Limb (tissue), 2 donors: ENCODE data around the gene CHKB.
"Not testable (repeated sequence)": the region's sequence is repeated elsewhere in the genome, so short reads cannot be mapped to it uniquely, and the experiment has no call there.

ENCODE experiments used
- DNase-seq, 2 donors: peaks; one replicate each; pipeline ENCODE4 v3.0.0-alpha.2; 2016; ENCODE audit errors: extremely low spot score in 2 of 2

Gene CHKB

DNA sequence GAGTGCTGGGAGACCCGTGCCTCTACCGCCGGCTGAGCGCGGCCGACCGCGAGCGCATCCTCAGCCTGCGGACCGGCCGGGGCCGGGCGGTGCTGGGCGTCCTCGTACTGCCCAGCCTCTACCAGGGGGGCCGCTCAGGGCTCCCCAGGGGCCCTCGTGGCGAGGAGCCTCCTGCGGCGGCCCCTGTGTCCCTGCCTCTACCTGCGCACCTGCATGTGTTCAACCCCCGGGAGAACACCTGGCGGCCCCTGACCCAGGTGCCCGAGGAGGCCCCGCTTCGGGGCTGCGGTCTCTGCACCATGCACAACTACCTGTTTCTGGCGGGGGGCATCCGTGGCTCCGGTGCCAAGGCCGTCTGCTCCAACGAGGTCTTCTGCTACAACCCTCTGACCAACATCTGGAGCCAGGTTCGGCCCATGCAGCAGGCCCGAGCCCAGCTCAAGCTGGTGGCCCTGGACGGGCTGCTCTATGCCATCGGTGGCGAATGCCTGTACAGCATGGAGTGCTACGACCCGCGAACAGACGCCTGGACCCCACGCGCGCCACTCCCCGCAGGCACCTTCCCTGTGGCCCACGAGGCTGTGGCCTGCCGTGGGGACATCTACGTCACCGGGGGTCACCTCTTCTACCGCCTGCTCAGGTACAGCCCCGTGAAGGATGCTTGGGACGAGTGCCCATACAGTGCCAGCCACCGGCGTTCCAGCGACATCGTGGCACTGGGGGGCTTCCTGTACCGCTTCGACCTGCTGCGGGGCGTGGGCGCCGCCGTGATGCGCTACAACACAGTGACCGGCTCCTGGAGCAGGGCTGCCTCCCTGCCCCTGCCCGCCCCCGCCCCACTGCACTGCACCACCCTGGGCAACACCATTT lies 33.5 kb downstream of the CHKB start:
- DNase-seq: no peak

DNA sequence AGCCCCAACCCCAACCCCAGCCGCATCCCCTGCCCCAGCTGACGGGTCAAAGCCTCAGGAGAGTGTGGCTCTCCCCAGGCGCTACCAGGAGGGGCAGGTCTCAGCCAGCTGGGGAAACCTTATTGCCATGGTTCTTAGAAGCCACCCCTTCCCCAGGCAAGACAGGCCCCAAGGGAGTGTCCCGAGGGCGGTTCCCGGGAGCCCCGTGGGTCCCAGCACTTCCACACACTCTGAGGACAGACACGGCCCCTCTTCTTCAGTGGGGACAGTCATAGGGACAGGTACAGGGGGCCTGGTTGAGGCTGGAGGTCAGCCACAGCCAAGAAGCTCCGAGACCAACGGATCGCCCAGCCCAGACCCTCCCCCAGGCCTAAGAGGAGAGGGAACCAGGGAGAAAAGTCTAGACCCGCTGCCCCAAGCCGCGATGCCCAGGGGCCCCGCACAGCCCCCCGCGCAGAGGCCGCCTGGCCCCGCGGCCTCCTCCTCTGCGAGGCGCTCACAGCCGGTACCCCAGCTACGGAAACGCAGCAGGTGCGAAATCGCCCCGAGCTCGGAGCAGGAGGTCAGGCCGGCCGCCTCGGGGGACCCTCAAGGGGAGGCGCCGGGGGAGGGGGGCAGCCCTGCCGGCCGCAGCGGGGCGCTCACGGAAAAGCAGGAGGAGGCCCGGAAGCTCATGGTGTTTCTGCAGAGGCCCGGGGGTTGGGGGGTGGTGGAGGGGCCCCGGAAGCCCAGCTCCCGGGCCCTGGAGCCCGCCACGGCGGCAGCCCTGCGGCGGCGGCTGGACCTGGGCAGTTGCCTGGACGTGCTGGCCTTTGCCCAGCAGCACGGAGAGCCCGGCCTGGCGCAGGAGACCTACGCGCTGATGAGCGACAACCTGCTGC lies 34.4 kb downstream of the CHKB start:
- DNase-seq: no peak

DNA sequence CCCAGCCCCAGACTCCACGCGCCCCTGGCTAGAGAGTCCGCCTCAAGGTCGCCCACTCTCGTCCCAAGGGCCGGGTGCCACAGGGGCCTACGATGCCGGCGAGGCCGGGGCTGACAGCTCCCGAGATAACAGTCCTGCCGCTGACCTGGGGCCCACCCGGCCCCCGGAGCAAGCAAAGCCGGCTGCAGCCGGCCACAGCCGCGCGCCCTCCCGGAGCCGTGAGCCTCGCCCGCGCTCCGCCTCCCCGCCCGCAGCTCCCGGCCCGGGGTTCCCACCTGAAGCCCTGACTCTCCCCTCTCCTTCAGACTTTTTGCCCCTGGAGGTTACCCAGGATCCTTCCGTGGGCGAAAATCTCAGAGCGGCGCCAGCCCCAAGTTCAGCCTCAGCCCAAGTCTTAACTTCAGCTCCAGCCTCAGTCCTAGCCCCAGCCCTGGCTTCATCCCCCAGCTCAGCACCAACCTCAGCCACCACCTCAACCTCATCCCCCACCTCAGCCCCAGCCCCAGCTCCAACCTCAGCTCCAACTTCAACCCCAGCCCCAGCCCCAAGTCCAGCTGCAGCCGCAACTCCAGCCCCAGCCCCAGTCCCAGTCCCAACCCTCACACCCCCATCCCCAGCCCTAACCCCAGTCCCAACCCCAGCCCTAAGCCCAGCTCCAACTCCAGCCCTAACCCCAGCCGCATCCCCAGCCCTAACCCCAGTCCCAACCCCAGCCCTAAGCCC lies 35.2 kb downstream of the CHKB start:
- no peak for DNase-seq

DNA sequence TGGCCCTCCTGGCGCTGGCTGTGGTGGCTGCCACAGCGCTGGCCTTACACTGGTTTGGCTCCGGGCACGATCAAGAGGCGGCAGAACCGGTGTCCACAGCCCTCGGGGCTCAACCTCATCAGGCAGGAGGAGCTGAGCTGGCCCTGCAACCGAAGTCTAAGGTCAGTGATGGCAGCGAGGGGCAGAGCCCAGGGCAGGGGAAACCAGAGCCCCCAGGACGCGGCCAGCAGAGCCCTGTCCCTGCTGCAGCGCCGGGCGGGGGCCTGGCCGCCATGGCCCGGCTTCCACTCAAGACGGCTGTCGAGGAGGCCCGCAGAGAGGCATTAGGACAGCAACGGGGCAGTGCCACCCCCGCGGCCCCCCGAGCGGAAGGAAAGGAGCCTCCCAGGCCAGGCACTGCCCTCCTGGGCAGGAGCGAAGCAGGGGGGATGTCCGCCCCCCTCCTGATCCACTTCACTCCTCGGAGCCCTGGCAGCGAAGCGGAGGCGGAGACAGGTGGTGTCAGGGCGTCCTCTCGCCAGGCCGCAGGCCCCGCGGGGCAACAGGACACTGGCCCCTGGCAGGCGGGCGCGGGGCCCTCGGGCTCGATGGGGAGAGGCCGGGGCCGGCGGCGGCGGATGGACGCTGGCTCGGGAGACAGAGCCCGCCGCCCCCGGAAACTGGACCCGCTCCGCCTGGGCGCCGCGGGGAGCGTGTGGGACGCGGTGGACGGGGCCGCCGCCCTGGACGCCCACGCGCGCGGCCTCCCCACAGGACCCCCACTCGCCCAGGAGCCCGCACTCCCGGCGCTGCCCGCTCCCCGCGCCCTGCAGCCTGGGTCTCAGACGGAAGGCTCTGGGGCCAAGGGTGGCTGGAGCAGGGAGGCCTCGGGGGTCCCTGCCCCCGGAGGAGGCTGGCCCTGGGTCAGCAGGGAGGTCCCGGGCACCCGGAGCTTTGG lies 36.1 kb downstream of the CHKB start:
- DNase-seq: no peak

DNA sequence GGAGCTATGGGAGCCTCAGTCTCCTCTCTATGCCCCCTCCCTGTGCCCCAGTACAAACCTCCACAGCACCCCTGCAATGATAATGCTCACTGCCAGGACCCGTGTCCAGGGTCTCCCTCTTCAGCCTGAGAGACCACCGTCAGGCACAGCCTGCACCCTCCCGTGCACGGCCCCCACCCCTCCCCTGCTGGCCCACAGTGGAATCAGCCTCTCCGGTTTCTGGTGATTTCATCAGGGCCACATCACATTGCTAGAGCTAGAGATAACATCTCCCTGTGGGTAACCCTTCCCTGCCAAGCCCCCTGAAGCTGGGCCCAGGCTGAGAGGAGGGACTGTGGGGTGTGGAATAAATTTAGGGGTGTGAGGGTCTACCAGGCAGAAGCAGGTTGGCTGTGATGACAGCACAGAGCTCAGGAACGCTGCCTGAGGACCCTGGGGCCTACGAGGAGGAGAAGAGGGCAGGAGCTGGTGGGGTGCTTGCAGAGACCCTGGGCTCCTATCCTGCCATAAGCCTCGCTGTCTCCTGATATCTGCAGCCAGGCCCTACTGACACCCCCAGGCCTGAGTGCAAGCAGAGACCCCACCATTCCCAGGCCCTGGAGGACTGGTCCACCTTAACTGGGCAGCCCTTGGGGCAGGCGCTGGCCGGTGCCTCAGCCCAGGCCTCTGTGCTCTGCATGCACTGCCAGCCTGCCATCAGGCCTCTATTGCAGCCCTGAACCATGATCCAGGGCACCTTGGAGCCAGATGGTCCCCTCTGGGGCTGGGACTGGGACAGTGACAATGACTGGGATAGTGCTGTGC lies 36.9 kb downstream of the CHKB start, which contains the start of gene KLHDC7B:
KLHDC7B (plus strand) TSS at position 378 of the 804 bp plus-strand sequence; CDS start at position 723, 345 bp downstream.
- peak in 1 of 2 donors; percentile 23 for DNase-seq

DNA sequence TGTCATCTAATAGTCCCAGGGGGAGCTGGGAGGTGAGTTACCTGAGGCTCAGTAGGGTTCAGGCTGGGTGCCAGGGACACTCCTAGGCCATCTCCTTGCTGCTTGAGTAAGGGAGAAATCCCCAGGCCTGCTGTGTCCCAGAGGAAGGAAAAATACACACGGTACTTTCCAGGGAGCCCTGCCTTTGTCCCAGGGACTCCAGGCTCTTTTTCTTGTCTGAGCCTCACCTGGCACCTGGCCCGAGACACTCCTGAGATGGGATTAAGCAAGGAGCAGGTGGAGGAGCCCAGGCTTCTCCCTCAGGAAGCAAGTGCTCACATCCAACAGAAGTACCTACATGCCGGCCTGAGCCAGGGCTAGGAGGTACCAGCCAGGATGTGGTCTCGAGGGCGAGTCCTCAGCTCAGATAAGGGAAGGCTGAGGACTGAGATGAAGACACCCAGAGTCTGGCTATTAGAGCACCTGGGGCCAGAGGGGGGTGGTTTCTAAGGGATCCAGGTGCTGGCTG lies 37.8 kb downstream of the CHKB start:
- DNase-seq: no peak

DNA sequence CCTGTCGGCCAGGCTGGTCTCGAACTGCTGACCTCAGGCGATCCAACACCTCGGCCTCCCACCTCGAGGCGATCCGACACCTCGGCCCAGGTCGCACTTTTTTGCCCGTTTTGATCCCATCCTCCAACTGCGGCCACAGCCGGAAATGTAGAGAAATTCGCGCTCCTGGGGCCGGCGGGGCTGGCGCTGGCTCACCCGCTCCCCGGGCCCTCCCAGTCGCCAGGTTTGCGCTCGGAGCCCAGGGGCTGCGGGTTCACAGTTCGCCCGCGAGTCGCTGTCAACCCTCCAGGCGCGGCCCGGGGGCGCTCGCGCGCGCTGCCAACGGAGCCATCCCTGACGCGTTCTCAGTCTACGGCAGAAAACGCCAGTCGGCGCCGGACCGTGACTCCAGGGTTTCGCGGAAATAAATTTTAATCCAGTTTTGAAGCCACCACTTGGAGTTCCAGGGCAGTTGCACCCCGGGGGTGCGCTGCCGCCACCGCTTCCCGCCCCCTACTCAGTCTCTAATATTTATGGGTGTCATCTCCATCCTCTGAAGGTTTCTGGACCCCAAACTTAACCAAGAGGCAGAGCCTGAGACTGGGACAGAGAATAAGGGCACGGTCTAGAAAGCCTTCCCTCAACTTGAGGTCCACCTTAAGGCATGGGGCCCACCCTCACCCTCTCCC lies 38.4 kb downstream of the CHKB start:
- DNase-seq: peak in 1 of 2 donors; percentile 77

DNA sequence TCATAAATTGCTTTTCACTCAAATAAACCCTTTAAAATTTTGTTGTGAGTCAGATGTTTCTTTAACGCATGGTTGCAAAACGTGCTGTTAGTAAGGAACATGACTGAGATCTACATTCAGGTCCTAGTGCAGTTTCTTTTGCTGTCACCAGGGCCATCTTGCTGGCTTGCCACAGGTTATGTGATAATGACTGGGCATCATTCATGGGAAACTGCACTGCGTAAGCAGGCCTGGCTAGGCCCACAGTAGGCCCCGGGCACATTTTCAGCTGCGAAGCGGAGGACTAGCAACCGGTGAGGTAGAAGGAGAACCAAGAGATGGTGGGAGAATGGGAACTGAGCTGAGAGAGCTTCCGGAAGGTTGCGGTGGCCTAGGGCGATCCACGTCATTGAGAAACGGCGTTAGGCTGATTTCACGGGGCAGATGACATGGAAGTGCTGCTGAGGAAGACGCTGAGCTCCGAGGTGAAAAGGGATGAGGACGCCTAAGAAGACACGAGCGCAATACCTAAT lies 40.2 kb downstream of the CHKB start:
- no peak for DNase-seq

DNA sequence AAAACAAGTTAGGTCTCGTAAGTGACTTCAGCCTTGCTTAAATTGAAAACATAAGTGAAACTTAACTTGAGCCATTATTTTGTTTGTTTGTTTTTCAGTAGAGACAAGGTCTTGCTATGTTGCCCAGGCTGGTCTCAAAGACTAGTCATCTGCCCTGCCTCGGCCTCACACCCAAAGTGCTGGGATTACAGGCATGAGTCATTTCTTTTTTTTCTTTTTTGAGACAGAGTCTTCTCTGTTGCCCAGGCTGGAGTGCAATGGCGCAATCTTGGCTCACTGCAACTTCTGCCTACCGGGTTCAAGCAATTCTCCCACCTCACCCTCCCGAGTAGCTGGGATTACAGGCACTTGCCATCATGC lies 41.0 kb downstream of the CHKB start:
- DNase-seq: not testable (repeated sequence)

DNA sequence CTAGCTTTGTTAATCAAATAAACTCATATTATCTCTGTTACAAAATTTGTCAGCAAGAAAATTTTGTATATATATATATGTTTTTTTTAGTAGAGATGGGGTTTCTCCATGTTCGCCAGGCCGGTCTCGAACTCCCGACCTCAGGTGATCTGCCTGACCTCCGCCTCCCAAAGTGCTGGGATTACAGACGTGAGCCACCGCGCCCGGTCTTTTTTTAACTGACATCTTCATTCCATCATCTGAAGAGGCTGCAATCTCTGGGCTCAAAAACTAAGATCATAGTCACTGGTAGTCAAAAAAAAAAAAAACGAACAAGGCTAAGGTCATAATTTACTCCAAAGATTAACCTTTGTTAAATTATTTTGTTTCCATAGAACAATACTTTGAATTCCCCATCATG lies 42.3 kb downstream of the CHKB start:
- DNase-seq: no peak

DNA sequence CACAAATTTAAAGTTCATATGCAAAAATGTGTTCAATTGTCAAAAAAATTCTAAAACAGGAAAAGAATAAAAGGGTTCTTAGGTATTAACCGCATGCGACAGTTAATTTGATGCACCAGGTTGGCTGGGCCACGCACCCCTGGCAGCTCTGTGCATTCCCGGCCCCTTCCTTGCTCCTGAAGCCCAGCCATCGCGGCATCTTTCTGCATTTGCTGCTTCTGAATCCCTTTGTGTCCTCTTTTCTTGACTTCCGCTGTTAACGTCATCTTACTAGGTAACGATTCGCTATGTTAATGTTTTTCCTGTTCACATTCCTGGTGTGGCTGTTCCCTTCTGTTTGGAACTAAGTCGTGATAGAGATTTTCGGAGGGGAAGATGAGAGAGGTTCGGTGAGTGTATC lies 44.9 kb downstream of the CHKB start:
- no peak for DNase-seq

DNA sequence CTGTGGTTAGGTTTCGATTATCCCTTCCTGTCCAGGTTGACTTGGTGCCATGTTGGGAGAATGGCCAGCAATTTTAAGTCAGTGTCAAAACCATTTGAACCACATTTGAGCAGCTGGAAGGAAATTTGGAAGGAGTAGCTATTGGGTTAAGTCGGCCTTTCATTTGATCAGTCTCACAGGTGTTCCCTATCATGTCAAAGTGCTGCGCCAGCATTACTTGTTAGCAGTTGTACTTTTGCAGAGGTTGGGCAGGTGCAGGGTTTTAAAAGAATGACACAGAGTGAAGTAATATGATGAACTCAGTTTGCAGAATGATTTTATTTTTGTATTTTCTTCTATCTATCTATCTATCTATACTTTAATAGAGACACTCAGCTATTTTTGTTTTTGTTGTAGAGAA lies 46.4 kb downstream of the CHKB start:
- no peak for DNase-seq

DNA sequence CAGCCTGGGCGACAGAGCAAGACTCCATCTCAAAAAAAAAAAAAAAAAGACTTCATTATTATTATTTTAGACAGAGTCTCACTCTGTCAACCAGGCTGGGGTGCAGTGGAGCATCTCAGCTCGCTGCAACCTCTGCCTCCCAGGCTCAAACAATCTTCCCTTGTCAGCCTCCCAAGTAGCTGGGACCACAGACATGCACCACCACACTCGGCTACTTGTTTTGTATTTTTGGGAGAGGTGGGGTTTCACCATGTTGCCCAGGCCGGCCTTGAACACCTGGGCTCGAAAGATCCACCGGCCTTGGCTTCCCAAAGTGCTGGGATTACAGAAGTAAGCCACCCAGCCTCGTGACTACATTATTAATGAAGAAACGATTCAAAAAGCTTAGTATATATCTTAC lies 47.5 kb downstream of the CHKB start:
- no peak for DNase-seq

DNA sequence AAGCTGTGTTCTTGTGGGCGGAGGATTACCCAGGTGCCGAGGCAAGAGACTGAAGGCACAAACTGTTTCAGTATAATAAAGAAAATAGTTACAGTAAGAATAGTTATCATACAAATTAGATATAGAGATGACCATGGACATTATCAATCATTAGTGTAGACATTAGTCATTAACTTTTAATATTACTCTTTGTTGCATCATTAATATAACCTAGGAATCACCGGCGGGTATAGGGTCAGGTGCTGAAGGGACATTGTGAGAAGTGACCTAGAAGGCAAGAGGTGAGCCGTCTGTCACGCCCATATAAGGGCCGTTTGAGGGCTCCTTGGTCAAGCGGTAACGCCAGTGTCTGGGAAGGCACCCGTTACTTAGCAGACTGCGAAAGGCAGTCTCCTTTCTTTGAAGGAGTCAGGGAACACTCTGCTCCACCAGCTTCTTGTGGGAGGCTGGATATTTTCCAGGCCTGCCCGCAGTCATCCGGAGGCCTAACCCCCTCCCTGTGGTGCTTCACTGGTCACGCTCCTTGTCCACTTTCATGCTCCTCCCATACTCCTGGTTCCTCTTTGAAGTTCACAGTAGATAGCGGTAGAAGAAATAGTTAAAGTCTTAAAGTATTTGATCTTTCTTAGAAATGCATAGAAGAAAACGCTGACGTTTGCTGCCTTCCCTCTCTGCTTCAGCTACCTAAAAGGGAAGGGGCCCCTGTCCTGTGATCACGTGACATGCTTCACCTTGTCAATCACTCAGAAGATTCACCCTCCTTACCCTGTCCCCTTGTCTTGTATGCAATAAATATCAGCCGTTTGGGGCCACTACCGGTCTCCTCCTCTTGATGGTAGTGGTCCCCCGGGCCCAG lies 48.6 kb downstream of the CHKB start:
- DNase-seq: not testable (repeated sequence)

DNA sequence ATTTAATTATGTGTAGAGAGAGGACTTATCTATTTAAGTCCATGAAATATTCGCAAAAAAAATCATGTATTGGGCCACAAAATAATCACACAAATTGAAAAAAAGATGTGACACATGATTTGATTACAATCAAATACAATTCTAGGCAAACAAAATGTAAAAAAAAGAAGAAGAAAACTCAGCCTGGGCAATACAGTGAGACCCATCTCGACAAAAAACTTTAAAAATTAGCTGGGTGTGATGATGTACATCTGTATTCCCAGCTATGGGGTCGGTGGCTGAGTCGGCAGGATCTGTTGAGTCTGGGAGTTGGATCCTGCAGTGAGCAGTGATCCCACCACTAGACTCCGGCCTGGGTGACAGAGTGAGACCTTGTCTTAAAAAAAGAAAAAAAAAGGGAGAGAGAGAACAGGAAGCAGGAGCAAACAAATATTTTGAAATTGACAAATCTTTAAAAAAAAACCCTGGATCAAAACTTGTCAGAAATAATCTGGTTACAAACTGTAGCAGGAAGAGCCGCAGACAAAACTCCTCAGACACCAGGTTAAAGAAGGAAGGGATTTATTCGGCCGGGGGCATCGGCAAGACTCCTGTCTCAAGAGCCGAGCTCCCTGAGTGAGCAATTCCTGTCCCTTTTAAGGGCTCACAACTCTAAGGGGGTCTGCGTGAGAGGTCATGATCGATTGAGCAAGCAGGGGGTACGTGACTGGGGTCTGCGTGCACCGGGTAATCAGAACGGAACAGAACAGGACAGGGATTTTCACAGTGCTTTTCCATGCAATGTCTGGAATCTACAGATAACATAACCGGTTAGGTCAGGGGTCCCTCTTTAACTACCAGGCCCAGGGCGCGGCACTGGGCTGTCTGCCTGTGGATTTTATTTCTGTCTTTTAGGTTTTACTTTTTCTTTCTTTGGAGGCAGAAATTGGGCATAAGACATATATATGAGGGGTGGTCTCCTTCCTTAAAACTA lies 49.5 kb downstream of the CHKB start:
- DNase-seq: no peak

DNA sequence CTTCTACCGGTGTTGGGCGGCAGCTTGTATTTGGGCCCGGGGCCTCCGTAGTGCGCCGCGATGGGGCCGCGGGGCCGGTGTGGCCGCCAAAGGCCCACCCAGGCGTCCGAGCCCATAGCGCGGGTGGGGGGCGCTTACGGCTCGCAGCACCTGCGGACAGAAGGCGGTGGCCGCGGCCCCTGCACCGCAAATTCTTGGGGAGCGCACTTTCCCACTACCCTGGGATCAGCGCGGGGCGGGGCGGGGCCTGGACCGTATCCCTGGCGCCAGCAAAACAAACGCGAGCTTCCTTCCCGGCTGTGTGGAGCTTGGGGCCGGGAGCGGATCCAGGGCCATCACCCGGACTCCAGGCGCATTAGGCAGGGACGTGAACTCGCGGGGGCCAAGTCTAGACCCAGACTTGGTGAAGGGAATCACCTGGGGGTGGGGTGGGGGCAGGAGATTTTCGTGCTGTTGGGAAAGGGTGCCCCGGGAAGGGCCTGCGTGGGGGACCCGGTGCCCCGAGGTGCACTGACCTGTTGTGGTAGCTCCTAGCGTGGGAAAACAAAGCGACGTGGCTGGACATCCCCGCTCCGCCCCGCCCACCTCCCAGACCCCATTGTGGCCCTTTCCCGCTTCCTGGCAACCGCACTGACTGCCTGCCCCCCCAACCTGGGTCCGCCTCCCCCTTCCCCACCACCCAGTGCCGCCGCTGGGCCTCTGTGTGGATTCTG lies 50.5 kb downstream of the CHKB start:
- peak in 1 of 2 donors; percentile 78 for DNase-seq
